Neural progenitor cell (in vitro differentiated cells): ENCODE measurements around the gene MGA. TPM values are rescaled to one million over a fixed set of nuclear protein-coding genes. Genes with fewer than 3 reads are reported as not detected.
A peak's percentile ranks its signal among the peaks of the same experiment; 100 is the strongest.

Source experiments
- DNase-seq: peaks from one replicate; pipeline ENCODE4 v3.0.0-alpha.2; 2016; ENCODE audit warnings: low spot score
- H2AFZ ChIP-seq: fragments of 200-600 bp; sonication (generic); replicated peaks from 2 replicates; pipeline ENCODE4 v1.6.1; 2016; ENCODE audit warnings: antibody characterized with exemption
- H3F3A ChIP-seq: fragments of 200-600 bp; sonication (generic); 2 replicates; pipeline ENCODE4 v1.6.1; 2016; ENCODE audit warnings: antibody characterized with exemption, low read depth
- H3K27ac ChIP-seq: fragments of 200-600 bp; sonication (generic); 2 replicates; pipeline ENCODE4 v1.5.1; 2016; ENCODE audit warnings: mild to moderate bottlenecking
- H3K27me3 ChIP-seq: fragments of 200-600 bp; sonication (generic); 2 replicates; pipeline ENCODE4 v1.6.1; 2016; ENCODE audit warnings: mild to moderate bottlenecking, moderate library complexity
- H3K36me3 ChIP-seq: fragments of 200-600 bp; sonication (generic); 2 replicates; pipeline ENCODE4 v1.5.1; 2016
- H3K4me1 ChIP-seq: fragments of 200-600 bp; sonication (generic); 2 replicates; pipeline ENCODE4 v1.6.1; 2016; ENCODE audit warnings: mixed run types
- H3K4me2 ChIP-seq: fragments of 200-600 bp; sonication (generic); 2 replicates; pipeline ENCODE4 v1.6.1; 2016
- H3K4me3 ChIP-seq: fragments of 200-600 bp; sonication (generic); 2 replicates; pipeline ENCODE4 v1.5.1; 2016
- H3K79me2 ChIP-seq: fragments of 200-600 bp; sonication (generic); 2 replicates; pipeline ENCODE4 v1.6.1; 2016; ENCODE audit warnings: low read depth
- H3K9ac ChIP-seq: fragments of 200-600 bp; sonication (generic); 2 replicates; pipeline ENCODE4 v1.6.1; 2016
- H3K9me3 ChIP-seq: fragments of 200-600 bp; sonication (generic); 2 replicates; pipeline ENCODE4 v1.5.1; 2016; ENCODE audit warnings: low read depth
- H4K20me1 ChIP-seq: fragments of 200-600 bp; sonication (generic); 2 replicates; pipeline ENCODE4 v1.6.1; 2016; ENCODE audit warnings: low read depth
- H3K27ac Mint-ChIP-seq: 3 replicates; pipeline ENCODE4 v1.8.0; 2021; ENCODE audit warnings: mixed read lengths
- H3K27me3 Mint-ChIP-seq: 2 replicates; pipeline ENCODE4 v1.8.0; 2022; ENCODE audit warnings: low read depth, mild to moderate bottlenecking, inconsistent platforms, moderate library complexity, mixed read lengths; ENCODE audit not compliant: insufficient read depth
- H3K36me3 Mint-ChIP-seq: 3 replicates; pipeline ENCODE4 v1.8.0; 2021; ENCODE audit warnings: mixed read lengths
- H3K4me1 Mint-ChIP-seq: 3 replicates; pipeline ENCODE4 v1.8.0; 2021; ENCODE audit warnings: mixed read lengths
- H3K4me3 Mint-ChIP-seq: 3 replicates; pipeline ENCODE4 v1.8.0; 2021; ENCODE audit warnings: mild to moderate bottlenecking, moderate library complexity, mixed read lengths
- H3K9me3 Mint-ChIP-seq: 3 replicates; pipeline ENCODE4 v1.8.0; 2020; ENCODE audit warnings: mixed read lengths
- CTCF ChIP-seq: fragments of 200-600 bp; sonication (generic); IDR thresholded peaks from 2 replicates; pipeline ENCODE4 v1.5.1; 2017; ENCODE audit warnings: antibody characterized with exemption, mild to moderate bottlenecking
- EZH2 ChIP-seq: fragments of 200-600 bp; sonication (generic); IDR thresholded peaks from 2 replicates; pipeline ENCODE4 v1.6.1; 2017; ENCODE audit warnings: antibody characterized with exemption, mild to moderate bottlenecking, moderate library complexity
- EZH2phosphoT487 ChIP-seq: fragments of 200-600 bp; sonication (generic); IDR thresholded peaks from 2 replicates; pipeline ENCODE4 v1.6.1; 2017; ENCODE audit warnings: antibody characterized with exemption
- total RNA-seq: library from RNA; depleted of rRNA; stranded (reverse); fragments of >200 nt; gene quantifications from 2 replicates; pipeline ENCODE4 v1.2.3, GENCODE V29; 2015; ENCODE audit warnings: low replicate concordance

MGA gene
- total RNA-seq, 1 donor from 2014 or later = 73.4 TPM

GRCh38 chr15:41778521-41778920, 118.3 kb downstream of the MGA start:
- DNase-seq = no peak
- Histone ChIP-seq H4K20me1 (peaks cover 5% of the 10 kb centered on the region), H3K79me2 (peaks cover 18% of the 10 kb centered on the region), H3F3A (peaks cover 29% of the 10 kb centered on the region), H3K9me3 (no peaks in the 10 kb centered on the region), H3K36me3 (no peaks in the 10 kb centered on the region), H3K4me2 (peak overlapping the region; percentile 15), H3K9ac (no peak overlapping the region), H3K27me3 (no peaks in the 10 kb centered on the region), H3K4me3 (no peak overlapping the region), H3K27ac (no peak overlapping the region), H2AFZ (no peak overlapping the region), H3K4me1 (peaks cover 50% of the 10 kb centered on the region)
- H3K9me3 Mint-ChIP-seq = no peaks in the 10 kb centered on the region
- peak overlapping the region; percentile 68 for H3K27ac Mint-ChIP-seq
- H3K4me3 Mint-ChIP-seq = no peak overlapping the region
- H3K36me3 Mint-ChIP-seq = peaks cover 3% of the 10 kb centered on the region
- H3K4me1 Mint-ChIP-seq = peaks cover 54% of the 10 kb centered on the region
- TF ChIP-seq EZH2phosphoT487 = no peak
- no peak for TF ChIP-seq CTCF
- TF ChIP-seq EZH2 = no peak
- H3K27me3 Mint-ChIP-seq = no peaks in the 10 kb centered on the region

- peak overlapping the region; percentile 25 for H3K4me3 Mint-ChIP-seq
Observed at GRCh38 chr15:41779662-41780157, 119.5 kb downstream of the MGA start.

GRCh38 chr15:41780266-41780665, 120.1 kb downstream of the MGA start:
- Histone ChIP-seq H3K27ac (no peak overlapping the region), H3K79me2 (peaks cover 23% of the 10 kb centered on the region), H3K9ac (no peak overlapping the region), H3K27me3 (no peaks in the 10 kb centered on the region), H3K4me3 (no peak overlapping the region), H3K4me2 (peak overlapping the region; percentile 22), H3K4me1 (peaks cover 45% of the 10 kb centered on the region), H4K20me1 (peaks cover 5% of the 10 kb centered on the region), H3K36me3 (no peaks in the 10 kb centered on the region), H3K9me3 (no peaks in the 10 kb centered on the region), H3F3A (peaks cover 17% of the 10 kb centered on the region), H2AFZ (no peak overlapping the region)
- no peak for TF ChIP-seq EZH2phosphoT487
- TF ChIP-seq CTCF = no peak
- TF ChIP-seq EZH2 = no peak
- no peak overlapping the region for H3K27ac Mint-ChIP-seq
- H3K4me3 Mint-ChIP-seq = no peak overlapping the region
- no peaks in the 10 kb centered on the region for H3K27me3 Mint-ChIP-seq
- DNase-seq = no peak
- peaks cover 46% of the 10 kb centered on the region for H3K4me1 Mint-ChIP-seq
- peaks cover 9% of the 10 kb centered on the region for H3K36me3 Mint-ChIP-seq
- H3K9me3 Mint-ChIP-seq = no peaks in the 10 kb centered on the region

More at GRCh38 chr15:41779662-41780157, 119.5 kb downstream of the MGA start:
- Histone ChIP-seq H3K9ac (no peak overlapping the region), H3K79me2 (peaks cover 18% of the 10 kb centered on the region), H2AFZ (no peak overlapping the region), H3K27ac (no peak overlapping the region), H3K4me3 (no peak overlapping the region), H3K4me2 (peak overlapping the region; percentile 22), H3K9me3 (no peaks in the 10 kb centered on the region), H3K36me3 (no peaks in the 10 kb centered on the region), H3K4me1 (peaks cover 50% of the 10 kb centered on the region), H3F3A (peaks cover 20% of the 10 kb centered on the region), H4K20me1 (peaks cover 5% of the 10 kb centered on the region), H3K27me3 (no peaks in the 10 kb centered on the region)
- DNase-seq = no peak
- H3K4me1 Mint-ChIP-seq = peaks cover 51% of the 10 kb centered on the region
- no peaks in the 10 kb centered on the region for H3K27me3 Mint-ChIP-seq
- no peak for TF ChIP-seq CTCF
- no peak for TF ChIP-seq EZH2
- TF ChIP-seq EZH2phosphoT487 = no peak
- no peak overlapping the region for H3K27ac Mint-ChIP-seq
- H3K9me3 Mint-ChIP-seq = no peaks in the 10 kb centered on the region
- peaks cover 7% of the 10 kb centered on the region for H3K36me3 Mint-ChIP-seq
